K562 (cell line): ENCODE results near the gene RYR3. TPM values are rescaled to one million over a fixed set of nuclear protein-coding genes. Genes with fewer than 3 reads are reported as not detected.

ENCODE experiments used
- ATAC-seq: fragments of 200-7000 bp; cut with Tn5 transposase; 3 replicates; pipeline ENCODE4 v1.9.1; 2020; ENCODE audit warnings: moderate library complexity
- BruUV-seq: library from RNA; stranded (reverse); fragments of 400-500 nt; replicated peaks from 2 replicates; lab custom pipeline; 2021; lab: Mats Ljungman, UMichigan
- CTCF ChIA-PET: fragments of 300-600 bp; formaldehyde crosslinking; extraction: SDS; loops from one replicate; lab custom pipeline; 2021; ENCODE audit warnings: low intra/inter-chr PET ratio; lab: Yijun Ruan, JAX
- POLR2A ChIA-PET: fragments of 300-600, 350-650 bp; sonication (Branson Sonifier 250); formaldehyde crosslinking; extraction: SDS; loops from one replicate; lab custom pipeline; 2021; ENCODE audit warnings: antibody characterized with exemption, inconsistent platforms; lab: Yijun Ruan, JAX
- DNase-seq, 4 experiments: peaks; one replicate each; pipeline versions ENCODE4 v3.0.0 to v3.0.0-alpha.2; 2011 to 2018; ENCODE audit warnings: low spot score in 3 of 4, mixed read lengths in 3 of 4; ENCODE audit errors: extremely low read depth in 1 of 4
- FAIRE-seq: peaks from 2 replicates; lab custom pipeline; 2011; peaks lifted over from hg19 to GRCh38; lab: Jason Lieb, UNC
- H2AFZ ChIP-seq: 2 replicates; pipeline ENCODE4 v1.6.0; 2011; ENCODE audit warnings: low read depth, low read length, control low read depth, inconsistent platforms
- H3K27ac ChIP-seq: fragments of 200-600 bp; 3 replicates; pipeline ENCODE4 v1.8.0; 2011; ENCODE audit warnings: low read depth, mild to moderate bottlenecking, control low read depth, inconsistent platforms, low read length, moderate library complexity, mixed read lengths; ENCODE audit errors: extremely low read depth
- H3K27me3 ChIP-seq, 2 experiments: fragments of 300-600 bp in 1 of 2; 2 replicates in 1 of 2; 3 replicates in 1 of 2; pipeline versions ENCODE4 v1.6.0 to v1.8.0; 2011; ENCODE audit warnings: inconsistent platforms in 2 of 2, low read length in 2 of 2, mild to moderate bottlenecking in 1 of 2, mixed read lengths in 1 of 2, moderate library complexity in 1 of 2; ENCODE audit not compliant: control insufficient read depth in 2 of 2, insufficient read depth in 2 of 2
- H3K36me3 ChIP-seq: fragments of 300-600 bp; 3 replicates; pipeline ENCODE4 v1.8.0; 2011; ENCODE audit warnings: mild to moderate bottlenecking, low read length, inconsistent platforms; ENCODE audit not compliant: control insufficient read depth, insufficient read depth
- H3K4me1 ChIP-seq, 2 experiments: fragments of 200-600 bp in 1 of 2; replicated peaks in 1 of 2; 2 replicates in 1 of 2; 3 replicates in 1 of 2; pipeline versions ENCODE4 v1.5.1 to v1.8.0; 2011; ENCODE audit warnings: inconsistent platforms in 2 of 2, low read length in 2 of 2, mild to moderate bottlenecking in 1 of 2, mixed read lengths in 1 of 2, moderate library complexity in 1 of 2; ENCODE audit not compliant: control insufficient read depth in 2 of 2, insufficient read depth in 2 of 2
- H3K4me2 ChIP-seq: 2 replicates; pipeline ENCODE4 v1.6.1; 2011; ENCODE audit warnings: low read length, control low read depth, inconsistent platforms, mixed read lengths; ENCODE audit not compliant: insufficient read depth
- H3K4me3 ChIP-seq: fragments of 200-600 bp; sonication (generic), shearing (Covaris generic); 2 replicates; pipeline ENCODE4 v1.5.1; 2016; ENCODE audit warnings: control low read depth, inconsistent platforms
- H3K79me2 ChIP-seq: fragments of 200-600 bp; 3 replicates; pipeline ENCODE4 v1.8.0; 2011; ENCODE audit warnings: low read length, inconsistent platforms; ENCODE audit not compliant: control insufficient read depth, insufficient read depth
- H3K9ac ChIP-seq, 2 experiments: 2 replicates each; pipeline versions ENCODE4 v1.6.0 to v1.6.1; 2011; ENCODE audit warnings: low read depth in 2 of 2, low read length in 2 of 2, control low read depth in 1 of 2, inconsistent platforms in 1 of 2, mild to moderate bottlenecking in 1 of 2, mixed read lengths in 1 of 2; ENCODE audit not compliant: insufficient read depth in 1 of 2
- H3K9me1 ChIP-seq: one replicate; pipeline ENCODE4 v1.6.0; 2011; ENCODE audit warnings: inconsistent platforms, mild to moderate bottlenecking, low read length, moderate library complexity; ENCODE audit not compliant: control insufficient read depth, insufficient read depth
- H3K9me3 ChIP-seq: replicated peaks from 2 replicates; pipeline ENCODE4 v1.5.1; 2011; ENCODE audit warnings: low read depth, low read length, inconsistent platforms; ENCODE audit not compliant: control insufficient read depth, insufficient read depth
- H4K20me1 ChIP-seq: replicated peaks from 2 replicates; pipeline ENCODE4 v1.6.1; 2011; ENCODE audit warnings: low read length, inconsistent platforms, mixed read lengths; ENCODE audit not compliant: control insufficient read depth, insufficient read depth
- CC2D1A ChIP-seq: fragments of 450-650 bp; IDR thresholded peaks from 2 replicates; pipeline ENCODE4 v1.6.1; 2017; ENCODE audit warnings: mild to moderate bottlenecking
- CHD4 ChIP-seq: fragments of 200-600 bp; sonication (generic); IDR thresholded peaks from 3 replicates; pipeline ENCODE4 v1.6.1; 2012; ENCODE audit warnings: low read depth, mild to moderate bottlenecking, mixed read lengths, low read length, inconsistent platforms; ENCODE audit not compliant: insufficient read depth, insufficient replicate concordance, poor library complexity, severe bottlenecking
- CREB1 ChIP-seq, 2 experiments: sonication (generic) in 1 of 2; formaldehyde crosslinking in 1 of 2; IDR thresholded peaks; 2 replicates each; pipeline versions ENCODE4 v1.6.1 to v1.8.0; 2012 to 2022; ENCODE audit warnings: inconsistent platforms in 1 of 2, mild to moderate bottlenecking in 1 of 2, missing genetic modification reagents in 1 of 2, moderate library complexity in 1 of 2
- ETV1 ChIP-seq: fragments of 450-650 bp; conservative IDR thresholded peaks from 2 replicates; pipeline ENCODE4 v1.6.1; 2016; ENCODE audit warnings: missing genetic modification characterization, control low read depth, low read depth, missing compliant biosample characterization
- HMGXB4 ChIP-seq: sonication (generic); formaldehyde crosslinking; IDR thresholded peaks from 2 replicates; pipeline ENCODE4 v1.8.1; 2023; ENCODE audit warnings: mild to moderate bottlenecking, missing genetic modification reagents
- KDM4B ChIP-seq, 2 experiments: fragments of 450-650 bp in 1 of 2; sonication (generic) in 1 of 2; IDR thresholded peaks; 2 replicates each; pipeline ENCODE4 v1.6.1; 2016 to 2017; ENCODE audit warnings: borderline replicate concordance in 2 of 2, antibody characterized with exemption in 1 of 2, low read depth in 1 of 2, mild to moderate bottlenecking in 1 of 2
- MYNN ChIP-seq, 2 experiments: sonication (generic); formaldehyde crosslinking in 1 of 2; IDR thresholded peaks; 2 replicates each; pipeline versions ENCODE4 v1.5.0 to v1.6.1; 2016 to 2020; ENCODE audit warnings: antibody characterized with exemption in 1 of 2, missing genetic modification reagents in 1 of 2
- RB1 ChIP-seq: fragments of 450-650 bp; IDR thresholded peaks from 2 replicates; pipeline ENCODE4 v1.6.1; 2017; ENCODE audit warnings: low read depth, mild to moderate bottlenecking
- RFX7 ChIP-seq: fragments of 250-450 bp; sonication (Bioruptor Pico); IDR thresholded peaks from 2 replicates; pipeline ENCODE4 v1.5.1; 2021; ENCODE audit warnings: mild to moderate bottlenecking
- SAFB ChIP-seq: fragments of 200-400 bp; formaldehyde crosslinking; IDR thresholded peaks from 2 replicates; pipeline ENCODE4 v1.6.1; 2017; ENCODE audit warnings: low read depth, low read length, borderline replicate concordance
- SETDB1 ChIP-seq: IDR thresholded peaks from one replicate; pipeline ENCODE4 v1.6.1; 2012; ENCODE audit warnings: low read length, control low read depth, inconsistent platforms
- SMARCB1 ChIP-seq: IDR thresholded peaks from 2 replicates; pipeline ENCODE4 v1.6.1; 2011; ENCODE audit warnings: improper control_type of control experiment, low read depth; ENCODE audit not compliant: insufficient read length
- TRIM24 ChIP-seq, 2 experiments: fragments of 450-650 bp; IDR thresholded peaks; 2 replicates each; pipeline ENCODE4 v1.6.1; 2016
- ZC3H4 ChIP-seq: sonication (generic); formaldehyde crosslinking; IDR thresholded peaks from 2 replicates; pipeline ENCODE4 v1.9.0; 2021; ENCODE audit warnings: missing genetic modification reagents, borderline replicate concordance
- ZNF324 ChIP-seq: fragments of 250-450 bp; sonication (Bioruptor Pico); IDR thresholded peaks from 2 replicates; pipeline ENCODE4 v1.4.0; 2020; ENCODE audit warnings: mild to moderate bottlenecking
- ZNF384 ChIP-seq: IDR thresholded peaks from 2 replicates; pipeline ENCODE4 v1.6.1; 2012; ENCODE audit warnings: low read depth, low read length, improper control_type of control experiment
- ZNF586 ChIP-seq: fragments of 450-650 bp; formaldehyde crosslinking; conservative IDR thresholded peaks from 2 replicates; pipeline ENCODE4 v1.4.0; 2020; ENCODE audit warnings: mild to moderate bottlenecking, moderate library complexity
- WGBS: fragments of 100-300 bp; shearing (Covaris generic); methylation state at CpG from one replicate; pipeline ENCODE4 v1.1.6; 2016; ENCODE audit warnings: low coverage, mixed read lengths; ENCODE audit not compliant: insufficient coverage; ENCODE audit errors: missing lambda C conversion rate; 5-methylcytosine and 5-hydroxymethylcytosine counted together
- in situ Hi-C: fragments of 300-500 bp; cut with MboI; formaldehyde crosslinking; loops from 4 replicates; pipeline ENCODE4 v1.15.0; 2018; ENCODE audit warnings: inconsistent platforms, mixed read lengths
- intact Hi-C: fragments of 100-400 bp; cut with micrococcal nuclease; formaldehyde crosslinking; loops from 2 replicates; pipeline ENCODE4 v1.14.2; 2022
- polyA plus RNA-seq, 8 experiments: library from polyadenylated mRNA; depleted of rRNA in 4 of 8; stranded (reverse) in 5 of 8; unstranded in 3 of 8; fragments of >200 nt; fragmentation: Nextera tagmentation in 2 of 8; fragmentation: Illumina TruSeq in 1 of 8; extraction: Ambion mirVana in 2 of 8; extraction: Trizol in 1 of 8; gene quantifications; 2 replicates each; pipeline versions ENCODE4 v1.2.1 to v1.2.3, GENCODE V29; 2011 to 2014; ENCODE audit warnings: inconsistent platforms in 1 of 8, missing spikeins in 1 of 8
- total RNA-seq, 7 experiments: library from RNA; depleted of rRNA in 6 of 7; stranded (reverse); fragments of >200 nt in 6 of 7; fragmentation: Illumina TruSeq in 2 of 7; extraction: Trizol in 2 of 7; gene quantifications; 2 replicates each; pipeline versions ENCODE4 v1.2.1 to v1.2.3, GENCODE V29; 2011 to 2021; ENCODE audit warnings: low replicate concordance in 1 of 7
- TF ChIP-seq, protein P1 (sequence below): fragments of 250-450 bp; sonication (Bioruptor Pico); IDR thresholded peaks from 2 replicates; pipeline ENCODE4 v1.8.0; 2021; ENCODE audit warnings: moderate library complexity, mild to moderate bottlenecking, inconsistent platforms

Gene RYR3
- total and polyA plus RNA-seq, 9 of the 15 experiments (the other 6 are each of a cell fraction or from before 2014, with no cell fraction given): 0.04 TPM; not detected in 8

DNA sequence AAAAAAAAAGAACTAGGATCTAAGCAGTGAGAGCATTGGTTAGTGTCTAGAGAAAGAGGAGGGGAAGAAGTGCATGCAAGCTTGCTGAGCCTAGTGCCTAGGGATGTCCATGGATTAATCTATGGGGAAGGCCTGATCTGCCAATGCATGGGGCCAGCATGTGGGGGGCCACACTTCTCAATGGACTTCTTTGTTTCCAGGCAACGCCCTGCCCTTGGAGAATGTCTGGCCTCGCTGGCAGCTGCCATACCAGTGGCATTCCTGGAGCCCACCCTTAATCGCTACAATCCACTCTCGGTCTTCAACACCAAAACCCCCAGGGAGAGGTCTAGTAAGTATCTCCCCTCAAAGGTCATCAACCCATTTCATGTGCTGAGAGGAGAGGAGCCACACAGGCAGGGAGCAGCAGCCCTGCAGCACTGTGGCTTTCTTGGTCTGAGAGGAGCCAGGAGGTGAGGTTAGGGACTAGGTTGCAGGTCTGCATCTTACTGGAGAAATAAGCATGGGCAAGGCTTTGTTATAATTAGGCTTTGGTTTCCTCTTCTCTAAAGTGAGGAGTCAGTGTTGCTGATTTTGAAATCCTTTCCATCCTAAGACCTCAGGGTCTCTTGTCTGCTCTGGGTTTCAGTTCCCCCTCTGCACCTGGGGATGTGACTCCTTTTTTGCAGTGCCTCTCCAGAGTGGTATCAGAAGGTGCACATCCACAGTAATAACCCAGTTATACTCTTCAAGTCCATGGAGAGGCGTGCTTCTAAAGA lies 469.4 kb downstream of the RYR3 start:
- no peak overlapping the region for H3K4me2 ChIP-seq
- H3K79me2 ChIP-seq: no peaks in the 10 kb centered on the region
- H2AFZ ChIP-seq: no peak overlapping the region
- 5% methylated on average over 5 of the region's 5 CpGs for WGBS
- BruUV-seq: no TSS peak
- H3K36me3 ChIP-seq: no peaks in the 10 kb centered on the region
- FAIRE-seq (no peak), DNase-seq (no peak), ATAC-seq (no peak)
- POLR2A ChIA-PET: no interaction called here
- H3K9me3 ChIP-seq: no peaks in the 10 kb centered on the region
- in situ Hi-C loops (no loop called here), intact Hi-C loops (no loop called here)
- H3K9me1 ChIP-seq: no peaks in the 10 kb centered on the region
- CTCF ChIA-PET: no interaction called here
- no peak overlapping the region for H3K9ac ChIP-seq
- no peak overlapping the region for H3K4me3 ChIP-seq
- H3K4me1 ChIP-seq: no peaks in the 10 kb centered on the region
- H4K20me1 ChIP-seq: no peaks in the 10 kb centered on the region
- H3K27me3 ChIP-seq: peaks cover 0 to 8% of the 10 kb centered on the region in 2 experiments; a peak in 2 of 5 replicates
- H3K27ac ChIP-seq: no peak overlapping the region
- no peak for TF ChIP-seq CC2D1A
- no peak for TF ChIP-seq HMGXB4 (CRISPR knock-in tag)
- no peak for TF ChIP-seq CHD4
- no peak for TF ChIP-seq SAFB
- no peak for TF ChIP-seq KDM4B (IDR thresholded peaks at IDR 0.05; ENCODE audit: borderline replicate concordance in 2 of 2, low read depth in 1 of 2)
- no peak for TF ChIP-seq MYNN (IDR thresholded peaks at IDR 0.05)
- TF ChIP-seq MYNN (CRISPR knock-in tag; IDR thresholded peaks at IDR 0.05): no peak
- TF ChIP-seq ETV1 (tag): no peak
- TF ChIP-seq SETDB1: no peak
- TF ChIP-seq CREB1 (IDR thresholded peaks at IDR 0.05): no peak
- TF ChIP-seq CREB1 (CRISPR knock-in tag; IDR thresholded peaks at IDR 0.05): no peak
- no peak for TF ChIP-seq TRIM24 (IDR thresholded peaks at IDR 0.05)
- no peak for TF ChIP-seq ZNF384
- TF ChIP-seq ZNF586: no peak
- TF ChIP-seq, protein P1, sequence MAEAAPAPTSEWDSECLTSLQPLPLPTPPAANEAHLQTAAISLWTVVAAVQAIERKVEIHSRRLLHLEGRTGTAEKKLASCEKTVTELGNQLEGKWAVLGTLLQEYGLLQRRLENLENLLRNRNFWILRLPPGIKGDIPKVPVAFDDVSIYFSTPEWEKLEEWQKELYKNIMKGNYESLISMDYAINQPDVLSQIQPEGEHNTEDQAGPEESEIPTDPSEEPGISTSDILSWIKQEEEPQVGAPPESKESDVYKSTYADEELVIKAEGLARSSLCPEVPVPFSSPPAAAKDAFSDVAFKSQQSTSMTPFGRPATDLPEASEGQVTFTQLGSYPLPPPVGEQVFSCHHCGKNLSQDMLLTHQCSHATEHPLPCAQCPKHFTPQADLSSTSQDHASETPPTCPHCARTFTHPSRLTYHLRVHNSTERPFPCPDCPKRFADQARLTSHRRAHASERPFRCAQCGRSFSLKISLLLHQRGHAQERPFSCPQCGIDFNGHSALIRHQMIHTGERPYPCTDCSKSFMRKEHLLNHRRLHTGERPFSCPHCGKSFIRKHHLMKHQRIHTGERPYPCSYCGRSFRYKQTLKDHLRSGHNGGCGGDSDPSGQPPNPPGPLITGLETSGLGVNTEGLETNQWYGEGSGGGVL (CRISPR knock-in tag): no peak
- TF ChIP-seq RB1: no peak
- no peak for TF ChIP-seq ZNF324 (CRISPR knock-in tag)
- no peak for TF ChIP-seq ZC3H4 (CRISPR knock-in tag)
- no peak for TF ChIP-seq SMARCB1
- no peak for TF ChIP-seq RFX7
